ENCODE data around the gene RNASE9. TPM values are rescaled to one million over a fixed set of nuclear protein-coding genes. Genes with fewer than 3 reads are reported as not detected.
"Not testable (repeated sequence)": the region's sequence is repeated elsewhere in the genome, so short reads cannot be mapped to it uniquely, and the experiment has no call there.

RNASE9 gene
- total RNA-seq, 4 donors from 2014 or later = not detected

- no peak overlapping the region for H3K27ac ChIP-seq
- in situ Hi-C loops (cut with MboI; ENCODE audit: low sequenced_read_pairs in 4 of 4) (no loop called here), intact Hi-C loops (cut with DNase I; ENCODE audit: low total_unique reads) (no loop called here)
- TF ChIP-seq POLR2A (IDR thresholded peaks at IDR 0.05) = no peak
- TF ChIP-seq, protein P1, sequence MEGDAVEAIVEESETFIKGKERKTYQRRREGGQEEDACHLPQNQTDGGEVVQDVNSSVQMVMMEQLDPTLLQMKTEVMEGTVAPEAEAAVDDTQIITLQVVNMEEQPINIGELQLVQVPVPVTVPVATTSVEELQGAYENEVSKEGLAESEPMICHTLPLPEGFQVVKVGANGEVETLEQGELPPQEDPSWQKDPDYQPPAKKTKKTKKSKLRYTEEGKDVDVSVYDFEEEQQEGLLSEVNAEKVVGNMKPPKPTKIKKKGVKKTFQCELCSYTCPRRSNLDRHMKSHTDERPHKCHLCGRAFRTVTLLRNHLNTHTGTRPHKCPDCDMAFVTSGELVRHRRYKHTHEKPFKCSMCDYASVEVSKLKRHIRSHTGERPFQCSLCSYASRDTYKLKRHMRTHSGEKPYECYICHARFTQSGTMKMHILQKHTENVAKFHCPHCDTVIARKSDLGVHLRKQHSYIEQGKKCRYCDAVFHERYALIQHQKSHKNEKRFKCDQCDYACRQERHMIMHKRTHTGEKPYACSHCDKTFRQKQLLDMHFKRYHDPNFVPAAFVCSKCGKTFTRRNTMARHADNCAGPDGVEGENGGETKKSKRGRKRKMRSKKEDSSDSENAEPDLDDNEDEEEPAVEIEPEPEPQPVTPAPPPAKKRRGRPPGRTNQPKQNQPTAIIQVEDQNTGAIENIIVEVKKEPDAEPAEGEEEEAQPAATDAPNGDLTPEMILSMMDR (IDR thresholded peaks at IDR 0.05 in 4 of 5, conservative IDR thresholded peaks at IDR 0.05 in 1 of 5) = no peak
- H3K27me3 ChIP-seq = no peaks in the 10 kb centered on the region
- ATAC-seq (no peak), DNase-seq (no peak)
- no peaks in the 10 kb centered on the region for H3K9me3 ChIP-seq
- no peaks in the 10 kb centered on the region for H3K4me1 ChIP-seq
- no peak overlapping the region for H3K4me3 ChIP-seq
- H3K36me3 ChIP-seq = no peaks in the 10 kb centered on the region
Measured at GRCh38 chr14:20516921-20517320, 43.9 kb downstream of the RNASE9 start.

DNA sequence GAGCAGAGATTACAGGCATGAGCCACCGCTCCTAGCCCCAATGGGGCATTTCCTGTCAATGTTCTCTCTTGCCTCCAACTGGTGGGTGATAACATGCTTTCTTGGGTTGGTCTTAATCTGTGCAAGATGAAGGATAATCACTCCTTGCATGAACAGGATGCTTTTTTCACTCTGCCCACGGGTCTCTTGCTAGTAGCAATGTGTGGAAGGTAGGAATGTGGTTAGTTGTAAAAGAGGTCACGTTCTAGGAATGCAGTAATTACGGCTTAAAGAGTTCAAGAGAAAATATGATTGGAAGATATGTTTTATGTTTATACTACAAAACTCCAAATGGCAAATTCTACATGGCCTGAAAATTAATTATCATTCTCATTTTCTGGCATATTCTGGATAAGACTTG, 45.0 kb downstream of the RNASE9 start:
- ATAC-seq (no peak), DNase-seq (no peak)
- no peak overlapping the region for H3K4me3 ChIP-seq
- no peak overlapping the region for H3K27ac ChIP-seq
- TF ChIP-seq POLR2A (IDR thresholded peaks at IDR 0.05) = no peak
- TF ChIP-seq, protein P1 (IDR thresholded peaks at IDR 0.05 in 4 of 5, conservative IDR thresholded peaks at IDR 0.05 in 1 of 5) = no peak
- H3K4me1 ChIP-seq = no peaks in the 10 kb centered on the region
- H3K9me3 ChIP-seq = no peaks in the 10 kb centered on the region
- in situ Hi-C loops (cut with MboI; ENCODE audit: low sequenced_read_pairs in 4 of 4) (no loop called here), intact Hi-C loops (cut with DNase I; ENCODE audit: low total_unique reads) (no loop called here)
- no peaks in the 10 kb centered on the region for H3K27me3 ChIP-seq
- H3K36me3 ChIP-seq = no peaks in the 10 kb centered on the region

GRCh38 chr14:20512177-20512905, 48.5 kb downstream of the RNASE9 start:
- H3K27me3 ChIP-seq = no peaks in the 10 kb centered on the region
- in situ Hi-C loops (cut with MboI; ENCODE audit: low sequenced_read_pairs in 4 of 4) = no loop called here
- H3K36me3 ChIP-seq = no peaks in the 10 kb centered on the region
- H3K4me1 ChIP-seq = no peaks in the 10 kb centered on the region
- no peak for TF ChIP-seq POLR2A (IDR thresholded peaks at IDR 0.05)
- TF ChIP-seq, protein P1 (IDR thresholded peaks at IDR 0.05 in 4 of 5, conservative IDR thresholded peaks at IDR 0.05 in 1 of 5) = no peak
- no peak for ATAC-seq
- H3K27ac ChIP-seq = no peak overlapping the region
- H3K9me3 ChIP-seq = no peaks in the 10 kb centered on the region
- DNase-seq = no peak
- no peak overlapping the region for H3K4me3 ChIP-seq
- intact Hi-C loops (cut with DNase I; ENCODE audit: low total_unique reads) = no loop called here

DNA sequence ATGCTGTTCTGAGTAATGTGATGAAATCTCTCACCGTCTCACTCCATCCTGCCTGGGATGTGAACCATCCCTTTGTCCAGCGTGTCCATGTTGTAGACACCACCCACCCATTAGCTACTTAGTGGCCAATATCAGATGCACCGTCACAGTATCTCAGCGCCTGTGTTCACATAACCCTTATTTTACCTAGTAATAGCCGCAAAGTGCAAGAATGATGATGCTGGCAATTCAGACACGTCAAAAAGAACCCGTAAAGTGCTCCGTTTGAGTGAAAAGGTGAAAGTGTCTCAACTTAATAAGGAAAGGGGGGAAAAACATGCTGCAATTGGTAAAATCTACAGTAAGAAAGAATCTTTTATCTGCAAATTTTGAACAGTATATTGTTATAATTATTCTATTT, 52.5 kb downstream of the RNASE9 start:
- in situ Hi-C loops (cut with MboI; ENCODE audit: low sequenced_read_pairs in 4 of 4) = no loop called here
- intact Hi-C loops (cut with DNase I; ENCODE audit: low total_unique reads) = no loop called here
- ATAC-seq (no peak), DNase-seq (no peak)
- no peaks in the 10 kb centered on the region for H3K36me3 ChIP-seq
- no peak overlapping the region for H3K27ac ChIP-seq
- H3K4me1 ChIP-seq = no peaks in the 10 kb centered on the region
- H3K27me3 ChIP-seq = no peaks in the 10 kb centered on the region
- no peaks in the 10 kb centered on the region for H3K9me3 ChIP-seq
- H3K4me3 ChIP-seq = no peak overlapping the region
- TF ChIP-seq, protein P1 (IDR thresholded peaks at IDR 0.05 in 4 of 5, conservative IDR thresholded peaks at IDR 0.05 in 1 of 5) = no peak
- no peak for TF ChIP-seq POLR2A (IDR thresholded peaks at IDR 0.05)

- H3K27me3 ChIP-seq; H3K27ac ChIP-seq; ATAC-seq; DNase-seq; H3K4me1 ChIP-seq; in situ Hi-C loops (cut with MboI; ENCODE audit: low sequenced_read_pairs in 4 of 4); H3K4me3 ChIP-seq; H3K9me3 ChIP-seq; H3K36me3 ChIP-seq; intact Hi-C loops (cut with DNase I; ENCODE audit: low total_unique reads): not testable (repeated sequence)
Measured at GRCh38 chr14:20507537-20507936, 53.3 kb downstream of the RNASE9 start.

DNA sequence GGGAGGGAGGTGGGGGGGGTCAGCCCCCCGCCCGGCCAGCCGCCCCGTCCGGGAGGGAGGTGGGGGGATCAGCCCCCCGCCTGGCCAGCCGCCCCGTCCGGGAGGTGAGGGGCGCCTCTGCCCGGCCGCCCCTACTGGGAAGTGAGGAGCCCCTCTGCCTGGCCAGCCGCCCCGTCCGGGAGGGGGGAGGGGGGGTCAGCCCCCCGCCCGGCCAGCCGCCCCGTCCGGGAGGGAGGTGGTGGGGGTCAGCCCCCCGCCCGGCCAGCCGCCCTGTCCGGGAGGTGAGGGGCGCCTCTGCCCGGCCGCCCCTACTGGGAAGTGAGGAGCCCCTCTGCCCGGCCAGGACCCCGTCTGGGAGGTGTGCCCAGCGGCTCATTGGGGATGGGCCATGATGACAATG, 54.1 kb downstream of the RNASE9 start:
- H3K4me1 ChIP-seq; H3K9me3 ChIP-seq; ATAC-seq; H3K36me3 ChIP-seq; in situ Hi-C loops (cut with MboI; ENCODE audit: low sequenced_read_pairs in 4 of 4); H3K4me3 ChIP-seq; H3K27me3 ChIP-seq; H3K27ac ChIP-seq; DNase-seq; intact Hi-C loops (cut with DNase I; ENCODE audit: low total_unique reads): not testable (repeated sequence)

- H3K36me3 ChIP-seq; H3K4me3 ChIP-seq; H3K9me3 ChIP-seq; H3K4me1 ChIP-seq; intact Hi-C loops (cut with DNase I; ENCODE audit: low total_unique reads); DNase-seq; in situ Hi-C loops (cut with MboI; ENCODE audit: low sequenced_read_pairs in 4 of 4); H3K27me3 ChIP-seq; H3K27ac ChIP-seq; ATAC-seq: not testable (repeated sequence)
Measured at GRCh38 chr14:20506276-20506675, 54.6 kb downstream of the RNASE9 start.
